Stomach (tissue), 9 donors: Measurements from ENCODE around the gene NPHP1. TPM values are rescaled to one million over a fixed set of nuclear protein-coding genes. Genes with fewer than 3 reads are reported as not detected.

Source experiments
- DNase-seq, 2 donors: peaks; one replicate each; pipeline versions ENCODE4 v3.0.0 to v3.0.0-alpha.2; 2013 to 2019
- H3K27ac ChIP-seq, 5 donors: fragments of 200-600 bp in 4 of 5; sonication (generic) in 4 of 5; one replicate each; pipeline ENCODE4 v1.5.1; 2013 to 2019; ENCODE audit warnings: mild to moderate bottlenecking in 1 of 5, moderate library complexity in 1 of 5
- H3K27me3 ChIP-seq, 3 donors: fragments of 200-600 bp; sonication (generic); one replicate each; pipeline ENCODE4 v1.5.1; 2017 to 2019; ENCODE audit warnings: mixed run types in 1 of 3
- H3K36me3 ChIP-seq, 4 donors: fragments of 200-600 bp; sonication (generic); 1 replicate in 3 of 4; 2 replicates in 1 of 4; pipeline ENCODE4 v1.5.1; 2016 to 2019
- H3K4me1 ChIP-seq, 4 donors: fragments of 200-600 bp; sonication (generic); one replicate each; pipeline ENCODE4 v1.5.1; 2016 to 2019
- H3K4me3 ChIP-seq, 4 donors: fragments of 200-600 bp; sonication (generic) in 3 of 4; one replicate each; pipeline ENCODE4 v1.5.1; 2016 to 2019; ENCODE audit warnings: mild to moderate bottlenecking in 1 of 4
- H3K9me3 ChIP-seq, 4 donors: fragments of 200-600 bp; sonication (generic); one replicate each; pipeline ENCODE4 v1.5.1; 2016 to 2019
- CTCF ChIP-seq, 7 experiments: fragments of 450-650 bp in 4 of 7; fragments of 200-600 bp in 3 of 7; sonication (generic) in 3 of 7; IDR thresholded peaks; one replicate each; pipeline ENCODE4 v1.5.1; 2016 to 2019; ENCODE audit warnings: antibody characterized with exemption in 7 of 7, control low read depth in 2 of 7, mild to moderate bottlenecking in 1 of 7
- EP300 ChIP-seq: sonication (generic); formaldehyde crosslinking; IDR thresholded peaks from one replicate; pipeline ENCODE4 v1.6.1; 2017; ENCODE audit warnings: antibody characterized with exemption
- POLR2A ChIP-seq, 4 donors: fragments of 450-650 bp; IDR thresholded peaks; one replicate each; pipeline ENCODE4 v1.6.1; 2016; ENCODE audit warnings: antibody characterized with exemption in 4 of 4, control low read depth in 2 of 4, mild to moderate bottlenecking in 1 of 4, moderate library complexity in 1 of 4
- POLR2AphosphoS5 ChIP-seq, 3 donors: sonication (generic); formaldehyde crosslinking; IDR thresholded peaks; one replicate each; pipeline ENCODE4 v1.6.1; 2016; ENCODE audit warnings: antibody characterized with exemption in 3 of 3
- WGBS, 5 donors: extraction: QIAGEN DNeasy Blood & Tissue Kit in 3 of 5; methylation state at CpG; one replicate each; pipeline versions ENCODE4 v1.1.5 to v1.1.7; 2013 to 2018; 5-methylcytosine and 5-hydroxymethylcytosine counted together
- intact Hi-C: fragments of 100-400 bp; cut with DNase I; formaldehyde crosslinking; loops from one replicate; pipeline ENCODE4 v1.15.1; 2023; ENCODE audit warnings: low total_unique reads
- polyA plus RNA-seq, 3 donors: library from polyadenylated mRNA; stranded (reverse); fragments of 200-250 nt; gene quantifications; one replicate each; pipeline ENCODE4 v1.2.3, GENCODE V29; 2013
- total RNA-seq, 5 donors: library from RNA; depleted of rRNA; stranded (reverse); fragments of >200 nt; gene quantifications; one replicate each; pipeline versions ENCODE4 v1.1.0 to v1.2.3, GENCODE V29; 2014 to 2016
- donor health status: healthy with polysubstance abuse.
- donor health status: Bipolar disorder and iron deficiency.
- donor health status: healthy.

Gene NPHP1
- total and polyA plus RNA-seq, 8 donors = 0.58 to 5.5 (median 3.9) TPM; not detected in 1

DNA sequence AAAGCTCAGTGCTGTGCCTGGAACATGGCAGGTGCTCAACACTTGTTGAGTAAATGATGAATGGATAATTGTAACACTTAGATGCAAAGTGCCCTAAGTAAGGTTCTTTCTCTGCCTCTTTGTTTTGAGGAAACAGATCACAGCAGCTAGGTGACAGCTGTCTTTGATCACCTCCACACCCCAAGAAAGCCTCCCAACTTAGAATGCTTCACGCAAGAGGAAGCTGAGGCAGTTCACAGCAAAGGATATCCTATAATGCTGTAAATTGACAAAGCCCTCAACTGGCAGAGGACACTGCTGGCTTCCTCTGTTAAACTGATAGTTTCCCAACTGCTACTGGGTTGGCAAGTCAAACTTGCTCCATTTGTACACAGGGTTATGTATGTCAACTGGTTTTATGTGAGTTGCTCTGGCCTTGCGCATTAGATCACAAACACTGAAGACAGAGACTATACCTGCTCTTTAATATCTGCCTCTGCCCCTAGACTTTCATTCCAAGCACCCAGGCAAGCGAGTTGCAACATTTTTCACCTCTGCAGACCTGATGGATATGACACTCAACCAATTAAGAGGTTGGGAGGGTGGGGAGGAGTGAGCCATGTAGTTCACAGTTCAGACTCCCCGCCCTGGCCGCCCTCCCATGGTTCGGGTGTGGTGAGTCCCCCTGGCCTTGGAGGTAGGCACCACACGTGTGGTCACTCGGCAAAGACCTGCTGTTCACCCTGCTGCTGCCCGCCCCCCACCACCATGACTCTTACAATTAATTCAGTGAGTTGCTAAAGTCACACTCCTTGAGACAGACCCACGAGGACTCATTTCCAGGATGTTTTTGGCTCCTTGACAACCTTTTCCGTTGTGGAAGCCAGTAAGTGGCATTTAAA, 84.4 kb downstream of the NPHP1 start:
- TF ChIP-seq POLR2AphosphoS5 (IDR thresholded peaks at IDR 0.05) = no peak
- H3K9me3 ChIP-seq = no peaks in the 10 kb centered on the region
- intact Hi-C loops = no loop called here
- peak overlapping the region in 1 of 5 donors; percentile 7 for H3K27ac ChIP-seq
- H3K4me1 ChIP-seq = peaks cover 8 to 11% (median 10%) of the 10 kb centered on the region in 4 donors
- no peak overlapping the region for H3K4me3 ChIP-seq
- 59 to 72% (median 65%) methylated on average over 10 to 11 of the region's 11 CpGs for WGBS, 5 donors
- peaks cover 0 to 12% (median 0%) of the 10 kb centered on the region in 4 donors for H3K36me3 ChIP-seq
- peaks cover 3 to 51% (median 5%) of the 10 kb centered on the region in 3 donors for H3K27me3 ChIP-seq
- peak in 1 of 2 donors; percentile 25 for DNase-seq

GRCh38 chr2:110116033-110116710, 88.6 kb downstream of the NPHP1 start:
- peak overlapping the region; percentile 37 to 70 (median 64) for H3K27ac ChIP-seq
- intact Hi-C loops = no loop called here
- peaks cover 7 to 67% (median 10%) of the 10 kb centered on the region in 3 donors for H3K27me3 ChIP-seq
- H3K4me3 ChIP-seq = peak overlapping the region; percentile 31 to 49 (median 46)
- 8 to 12% (median 11%) methylated on average over 4 to 8 of the region's 8 CpGs for WGBS, 5 donors
- H3K9me3 ChIP-seq = no peaks in the 10 kb centered on the region
- peak in 1 of 2 donors; percentile 64 for DNase-seq
- peaks cover 9 to 15% (median 13%) of the 10 kb centered on the region in 4 donors for H3K4me1 ChIP-seq
- TF ChIP-seq POLR2AphosphoS5 (IDR thresholded peaks at IDR 0.05) (no peak), CTCF (IDR thresholded peaks at IDR 0.05) (peak in 2 of 7 experiments; percentile 20 to 28), EP300 (no peak), POLR2A (IDR thresholded peaks at IDR 0.05) (no peak)
- H3K36me3 ChIP-seq = no peaks in the 10 kb centered on the region

DNA sequence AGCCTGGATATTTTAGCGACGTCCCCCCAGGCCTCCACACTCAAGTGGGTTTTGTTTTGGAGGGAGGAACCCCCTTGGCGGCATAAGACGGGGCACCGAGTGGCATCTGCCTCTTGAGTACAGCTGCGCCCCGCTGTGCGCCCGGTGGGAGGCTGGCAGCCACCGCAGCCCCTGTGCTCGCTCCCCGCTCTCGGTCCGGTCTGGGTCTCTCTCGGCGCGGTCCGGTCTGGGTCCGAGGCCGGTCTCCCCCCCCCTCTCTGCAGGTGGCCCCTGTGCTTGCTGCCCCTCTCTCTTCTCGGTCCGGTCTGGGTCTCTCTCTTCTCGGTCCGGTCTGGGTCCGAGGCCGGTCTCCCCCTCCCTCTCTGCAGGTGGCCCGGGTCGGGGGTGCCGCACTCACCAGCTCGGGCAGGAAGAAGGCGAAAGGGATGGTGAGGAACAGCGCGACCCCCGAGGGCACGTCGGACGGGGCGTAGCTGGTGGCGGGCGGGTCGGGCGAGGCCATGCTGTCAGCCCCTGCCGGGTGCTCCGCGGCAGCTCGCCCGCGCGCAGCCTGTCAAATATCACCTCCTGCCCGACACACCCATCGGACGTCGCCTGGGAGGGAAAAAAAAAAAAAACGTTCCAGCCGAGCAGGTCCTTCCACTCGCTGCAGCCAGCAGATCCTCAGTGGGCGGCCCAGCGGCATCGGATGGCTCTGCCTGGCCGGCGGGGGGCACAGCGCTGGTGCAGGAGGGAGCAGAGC, 89.4 kb downstream of the NPHP1 start, which contains the start of gene MALL:
TSS of gene MALL (minus strand) at position 532 of the 742 bp plus-strand sequence. CDS start at position 502, 30 bp downstream.
- H3K4me1 ChIP-seq = peaks cover 9 to 15% (median 13%) of the 10 kb centered on the region in 4 donors
- peak within 1 kb of the TSS; percentile 31 to 49 (median 46) for H3K4me3 ChIP-seq
- WGBS, 5 donors = 9 to 16% (median 12%) methylated on average over 45 to 62 of the region's 62 CpGs
- H3K27me3 ChIP-seq = peaks cover 7 to 63% (median 10%) of the 10 kb centered on the region in 3 donors
- peak within 1 kb of the TSS; percentile 37 to 70 (median 64) for H3K27ac ChIP-seq
- no peaks in the 10 kb centered on the region for H3K9me3 ChIP-seq
- intact Hi-C loops = no loop called here
- H3K36me3 ChIP-seq = no peaks in the 10 kb centered on the region
- TF ChIP-seq POLR2A (IDR thresholded peaks at IDR 0.05) = no peak
- no peak for TF ChIP-seq POLR2AphosphoS5 (IDR thresholded peaks at IDR 0.05)
- TF ChIP-seq CTCF (IDR thresholded peaks at IDR 0.05) = no peak
- DNase-seq = peak; percentile 58 to 89

GRCh38 chr2:110114831-110115255, 90.0 kb downstream of the NPHP1 start:
- H3K36me3 ChIP-seq = no peaks in the 10 kb centered on the region
- intact Hi-C loops = no loop called here
- peak overlapping the region; percentile 31 to 49 (median 46) for H3K4me3 ChIP-seq
- DNase-seq = peak in 1 of 2 donors; percentile 27
- WGBS, 5 donors = 73 to 89% (median 82%) methylated on average over 14 of the region's 14 CpGs
- H3K4me1 ChIP-seq = peaks cover 9 to 15% (median 13%) of the 10 kb centered on the region in 4 donors
- no peaks in the 10 kb centered on the region for H3K9me3 ChIP-seq
- H3K27ac ChIP-seq = peak overlapping the region in 4 of 5 donors; percentile 63 to 70 (median 65)
- peaks cover 7 to 57% (median 10%) of the 10 kb centered on the region in 3 donors for H3K27me3 ChIP-seq
- no peak for TF ChIP-seq EP300
- no peak for TF ChIP-seq CTCF (IDR thresholded peaks at IDR 0.05)
- no peak for TF ChIP-seq POLR2A (IDR thresholded peaks at IDR 0.05)
- no peak for TF ChIP-seq POLR2AphosphoS5 (IDR thresholded peaks at IDR 0.05)
